ENCODE data around the gene TK2. TPM values are rescaled to one million over a fixed set of nuclear protein-coding genes. Genes with fewer than 3 reads are reported as not detected.

The TK2 gene
- total and polyA plus RNA-seq, 10 donors, result 8.3 to 56.6 (median 31.8) TPM

DNA sequence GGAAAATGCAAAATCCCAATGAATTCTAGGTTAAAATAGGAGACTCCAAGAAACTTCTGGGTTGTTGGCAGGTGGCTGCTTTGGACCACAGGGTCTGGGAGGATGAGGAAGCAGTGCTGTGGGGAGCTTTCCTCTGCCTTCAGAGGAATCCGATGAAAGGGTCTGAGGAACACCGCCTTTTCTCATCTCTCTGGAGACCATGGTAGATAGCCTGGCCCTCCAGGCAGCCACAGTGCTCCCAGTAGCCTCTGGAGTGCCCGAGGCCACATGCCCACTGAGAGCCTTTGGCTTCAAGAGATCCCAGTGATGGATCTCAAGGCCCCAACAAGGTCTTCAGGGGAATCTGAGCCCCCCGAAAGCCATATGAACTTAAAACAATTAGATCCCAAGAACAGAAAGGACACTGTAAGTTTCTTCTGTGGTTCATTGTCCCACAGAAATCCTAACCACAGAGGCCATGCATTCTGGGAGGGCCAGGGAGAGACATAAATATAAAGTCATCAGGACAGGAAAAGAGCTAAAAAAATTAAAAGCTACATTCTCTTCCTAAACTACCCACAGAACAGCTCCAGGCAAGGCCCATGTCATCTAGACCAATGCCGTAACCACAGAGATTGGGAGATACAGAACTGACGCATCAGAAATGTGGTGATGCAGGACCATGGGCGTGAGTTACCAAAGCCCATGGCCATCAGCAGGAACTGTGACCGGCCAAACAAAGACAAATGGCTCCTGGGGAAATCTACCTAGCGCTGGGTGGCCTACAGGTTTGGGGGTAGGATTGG lies 24.3 kb downstream of the TK2 start:
- Histone ChIP-seq H3K27me3 (replicated peaks in 1 of 7) (no peaks in the 10 kb centered on the region), H3K36me3 (peaks cover 0 to 51% (median 27%) of the 10 kb centered on the region in 6 donors), H3K4me1 (peaks cover 52 to 86% (median 62%) of the 10 kb centered on the region in 6 donors), H3K4me3 (peak overlapping the region in 1 of 8 donors; percentile 56), H3K27ac (peak overlapping the region; percentile 73 to 99 (median 96)), H3K9me3 (no peaks in the 10 kb centered on the region)
- no peak for DNase-seq
- 54 to 81% (median 66%) methylated on average over 9 of the region's 9 CpGs for WGBS, 5 donors
- TF ChIP-seq, protein P1, sequence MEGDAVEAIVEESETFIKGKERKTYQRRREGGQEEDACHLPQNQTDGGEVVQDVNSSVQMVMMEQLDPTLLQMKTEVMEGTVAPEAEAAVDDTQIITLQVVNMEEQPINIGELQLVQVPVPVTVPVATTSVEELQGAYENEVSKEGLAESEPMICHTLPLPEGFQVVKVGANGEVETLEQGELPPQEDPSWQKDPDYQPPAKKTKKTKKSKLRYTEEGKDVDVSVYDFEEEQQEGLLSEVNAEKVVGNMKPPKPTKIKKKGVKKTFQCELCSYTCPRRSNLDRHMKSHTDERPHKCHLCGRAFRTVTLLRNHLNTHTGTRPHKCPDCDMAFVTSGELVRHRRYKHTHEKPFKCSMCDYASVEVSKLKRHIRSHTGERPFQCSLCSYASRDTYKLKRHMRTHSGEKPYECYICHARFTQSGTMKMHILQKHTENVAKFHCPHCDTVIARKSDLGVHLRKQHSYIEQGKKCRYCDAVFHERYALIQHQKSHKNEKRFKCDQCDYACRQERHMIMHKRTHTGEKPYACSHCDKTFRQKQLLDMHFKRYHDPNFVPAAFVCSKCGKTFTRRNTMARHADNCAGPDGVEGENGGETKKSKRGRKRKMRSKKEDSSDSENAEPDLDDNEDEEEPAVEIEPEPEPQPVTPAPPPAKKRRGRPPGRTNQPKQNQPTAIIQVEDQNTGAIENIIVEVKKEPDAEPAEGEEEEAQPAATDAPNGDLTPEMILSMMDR (IDR thresholded peaks at IDR 0.05 in 8 of 11, conservative IDR thresholded peaks at IDR 0.05 in 3 of 11), result no peak
- TF ChIP-seq POLR2AphosphoS5 (IDR thresholded peaks at IDR 0.05), result peak in 1 of 3 donors; percentile 62
- intact Hi-C loops (cut with DNase I; ENCODE audit: low total_unique reads), result no loop called here

DNA sequence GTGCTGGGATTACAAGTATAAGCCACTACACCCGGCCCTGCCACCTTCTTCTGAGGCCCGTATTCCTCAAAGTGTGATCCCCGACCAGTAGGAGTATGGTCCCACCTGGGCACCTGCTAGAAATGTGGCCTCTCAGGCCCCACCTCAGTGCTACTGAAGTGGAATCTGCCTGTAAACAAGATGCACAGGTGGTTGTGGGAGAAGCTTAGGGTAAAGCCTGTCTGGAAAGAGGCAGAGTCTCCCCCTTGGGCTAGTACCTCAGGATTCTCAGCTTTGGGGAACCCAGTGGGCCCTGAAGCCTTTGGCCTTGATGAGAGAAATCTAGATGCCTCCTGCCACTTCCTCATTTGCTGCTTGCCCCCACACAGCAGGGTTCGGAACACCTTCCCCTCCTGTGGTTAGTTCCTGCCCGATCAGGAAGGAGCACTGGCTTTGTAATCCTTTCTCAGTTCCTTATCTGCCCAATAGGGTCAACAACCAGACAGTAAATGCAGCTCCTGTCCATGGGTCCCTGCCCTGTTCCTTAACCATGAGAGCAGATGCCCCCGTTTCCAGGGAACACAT lies 25.2 kb downstream of the TK2 start:
- peak in 2 of 3 donors; percentile 72 to 94 for TF ChIP-seq POLR2AphosphoS5 (IDR thresholded peaks at IDR 0.05)
- TF ChIP-seq POLR2A (IDR thresholded peaks at IDR 0.05), result no peak
- TF ChIP-seq, protein P1 (IDR thresholded peaks at IDR 0.05 in 8 of 11, conservative IDR thresholded peaks at IDR 0.05 in 3 of 11), result peak; percentile 31 to 90 (median 59)
- Histone ChIP-seq H3K4me3 (peak overlapping the region in 1 of 8 donors; percentile 56), H3K4me1 (peaks cover 61 to 95% (median 71%) of the 10 kb centered on the region in 6 donors)

DNA sequence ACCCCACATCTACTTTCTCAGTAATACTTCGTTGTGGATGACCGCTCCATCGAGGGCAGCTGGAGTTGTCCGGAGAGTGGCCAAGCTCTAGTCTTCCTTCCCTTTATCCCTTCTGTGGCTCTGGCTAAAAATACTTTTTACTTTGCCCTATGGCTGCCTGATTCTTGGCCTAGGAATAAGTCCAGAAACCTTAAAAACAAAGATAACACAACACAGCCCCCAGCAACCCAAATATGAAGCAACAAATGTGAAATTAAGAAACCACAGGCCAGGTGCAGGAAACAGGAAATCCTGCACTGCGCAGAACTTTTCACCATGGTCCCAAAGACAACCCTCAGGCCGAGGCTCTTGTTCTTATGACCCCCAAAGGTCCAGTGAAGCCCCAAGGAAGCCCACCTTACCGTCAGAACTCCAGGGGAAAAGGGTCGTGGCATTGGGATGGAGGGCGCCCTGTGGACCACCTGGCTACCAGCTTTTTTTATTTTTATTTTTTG lies 26.0 kb downstream of the TK2 start:
- 17 to 36% (median 23%) methylated on average over 9 of the region's 9 CpGs for WGBS, 5 donors
- DNase-seq, result peak; percentile 79
- H3K27ac ChIP-seq, result peak overlapping the region; percentile 73 to 99 (median 96)
- H3K4me3 ChIP-seq, result peak overlapping the region in 1 of 8 donors; percentile 56
- peaks cover 0 to 34% (median 12%) of the 10 kb centered on the region in 6 donors for H3K36me3 ChIP-seq
- H3K9me3 ChIP-seq, result no peaks in the 10 kb centered on the region
- TF ChIP-seq, protein P1 (IDR thresholded peaks at IDR 0.05 in 8 of 11, conservative IDR thresholded peaks at IDR 0.05 in 3 of 11), result peak in 1 of 11 experiments; percentile 5
- no peak for TF ChIP-seq POLR2A (IDR thresholded peaks at IDR 0.05)
- TF ChIP-seq POLR2AphosphoS5 (IDR thresholded peaks at IDR 0.05), result peak in 2 of 3 donors; percentile 10 to 81
- H3K27me3 ChIP-seq (replicated peaks in 1 of 7), result no peaks in the 10 kb centered on the region
- intact Hi-C loops (cut with DNase I; ENCODE audit: low total_unique reads), result no loop called here
- H3K4me1 ChIP-seq, result peaks cover 65 to 100% (median 79%) of the 10 kb centered on the region in 6 donors

More for the DNA sequence above, 25.2 kb downstream of the TK2 start:
- no peaks in the 10 kb centered on the region for H3K27me3 ChIP-seq (replicated peaks in 1 of 7)
- H3K27ac ChIP-seq, result peak overlapping the region; percentile 73 to 99 (median 96)
- DNase-seq, result peak; percentile 89
- no peaks in the 10 kb centered on the region for H3K9me3 ChIP-seq
- intact Hi-C loops (cut with DNase I; ENCODE audit: low total_unique reads), result no loop called here
- peaks cover 0 to 42% (median 20%) of the 10 kb centered on the region in 6 donors for H3K36me3 ChIP-seq
- 25 to 40% (median 28%) methylated on average over 6 of the region's 6 CpGs for WGBS, 5 donors
